HG03521 (cell line): ENCODE results near the gene ARHGAP26.
A peak's percentile ranks its signal among the peaks of the same experiment; 100 is the strongest.

Source experiments
- ATAC-seq: cut with Tn5 transposase; IDR thresholded peaks from one replicate; pipeline ENCODE4 v1.9.1; 2021; ENCODE audit warnings: mild to moderate bottlenecking, moderate library complexity; ENCODE audit not compliant: unreplicated experiment

Gene ARHGAP26

DNA sequence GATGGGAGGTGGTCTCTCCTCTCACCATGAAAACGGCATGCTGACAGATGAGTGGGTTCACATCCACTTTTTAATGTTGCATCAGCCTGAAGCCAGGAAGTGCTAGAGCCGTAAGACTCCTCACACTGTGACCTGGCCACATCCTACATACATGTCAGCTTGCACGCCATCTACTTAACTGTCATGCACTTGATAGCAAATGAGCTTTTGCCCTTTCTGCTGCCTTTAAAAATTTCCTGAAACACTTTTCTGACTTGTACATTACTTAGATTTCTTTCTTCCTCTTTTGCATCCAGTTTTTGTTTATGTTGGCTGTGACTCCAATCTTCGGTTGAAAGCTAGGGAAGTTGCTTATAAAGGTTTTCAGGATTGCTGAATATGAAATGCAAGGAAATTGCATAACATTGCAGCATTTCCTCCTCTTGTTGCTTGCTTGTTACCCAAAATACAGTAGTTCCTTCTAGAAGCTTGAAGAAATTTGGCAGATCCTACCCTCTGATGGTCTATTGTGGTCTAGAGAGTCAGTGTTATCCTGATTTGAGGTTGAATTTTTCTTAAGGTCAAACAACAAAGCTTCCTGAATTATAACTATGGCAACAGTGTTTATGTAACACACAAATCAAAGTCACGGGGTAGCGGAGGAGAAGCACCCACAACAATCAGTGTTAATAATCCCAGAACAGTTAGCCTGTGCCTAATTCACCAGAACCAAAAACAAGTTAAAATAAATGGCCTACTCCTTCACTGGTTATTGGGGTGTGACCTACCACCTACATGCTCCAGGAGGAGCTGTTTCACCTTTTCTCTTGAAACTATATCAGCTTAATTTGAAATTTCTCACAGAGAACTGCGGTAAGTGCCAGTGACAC lies 232.5 kb downstream of the ARHGAP26 start:
- peak; percentile 70 for ATAC-seq

DNA sequence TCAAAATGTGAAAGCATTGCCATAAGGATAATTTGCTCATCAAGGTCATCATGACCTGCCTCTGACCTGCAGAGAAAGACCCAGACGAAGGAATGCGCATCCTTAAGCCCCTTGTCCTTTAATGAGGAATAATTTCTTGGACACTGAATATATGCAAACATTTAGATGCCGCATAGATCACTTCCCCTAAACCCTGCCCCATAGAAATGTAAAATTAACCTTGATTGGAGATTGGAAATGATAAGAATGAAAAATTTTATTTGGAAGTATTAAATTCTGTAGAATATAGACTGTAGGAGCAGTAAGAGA lies 233.1 kb downstream of the ARHGAP26 start:
- ATAC-seq, result no peak

DNA sequence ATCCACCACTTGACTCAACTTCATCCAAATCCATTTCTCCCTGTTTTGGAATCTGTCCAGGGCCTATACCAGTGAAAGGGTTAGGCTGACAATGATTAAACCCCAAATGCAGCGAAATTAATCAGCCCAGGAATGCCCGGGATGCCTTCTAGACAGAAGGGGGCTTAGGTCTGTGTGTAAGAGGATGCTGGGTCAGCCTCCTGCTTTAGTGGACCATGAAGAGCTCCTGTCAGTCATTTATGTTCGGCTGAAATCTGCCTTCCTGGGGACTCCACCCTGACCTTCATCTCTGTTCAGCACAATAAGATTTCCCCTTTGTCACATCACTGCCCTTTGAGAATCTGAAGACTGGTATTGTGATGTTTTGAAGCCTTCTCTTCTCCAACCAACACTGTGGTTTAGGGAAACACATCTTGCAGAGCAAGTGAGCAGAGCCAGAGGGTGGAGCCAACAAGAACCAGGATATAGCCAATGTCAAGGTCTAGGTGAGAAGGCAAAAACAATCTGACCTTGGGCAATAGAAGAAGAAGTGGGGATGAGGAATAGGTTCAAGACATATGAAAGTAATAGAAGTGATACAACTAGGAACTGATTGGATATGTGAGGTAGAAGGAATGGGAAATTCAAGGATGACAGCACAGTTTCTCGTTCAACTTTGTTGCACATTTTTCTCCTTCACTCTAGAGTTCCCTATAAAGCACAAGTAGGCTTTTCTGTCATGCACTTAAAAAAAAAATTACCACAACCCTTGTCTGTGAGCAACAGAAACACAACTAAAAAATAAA lies 234.4 kb downstream of the ARHGAP26 start:
- no peak for ATAC-seq

DNA sequence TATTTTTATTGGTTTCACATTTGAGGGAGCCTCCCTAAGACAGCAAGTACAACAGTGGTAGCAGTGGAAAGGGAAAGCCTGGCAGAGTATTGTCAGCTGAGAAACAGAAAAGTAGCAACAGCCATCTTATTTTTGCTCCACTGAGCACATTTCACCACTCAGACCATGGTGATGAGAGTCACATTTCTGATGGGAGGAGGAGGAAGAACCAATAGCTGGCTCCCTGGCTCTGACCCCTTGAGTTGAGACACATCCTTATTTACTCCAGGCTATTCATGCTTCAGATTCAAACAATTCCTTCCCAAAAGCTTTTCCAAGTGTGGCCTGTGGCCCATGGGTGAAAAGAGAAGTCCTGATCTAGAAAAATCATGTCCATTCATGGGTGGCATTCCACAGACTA lies 236.3 kb downstream of the ARHGAP26 start:
- no peak for ATAC-seq

DNA sequence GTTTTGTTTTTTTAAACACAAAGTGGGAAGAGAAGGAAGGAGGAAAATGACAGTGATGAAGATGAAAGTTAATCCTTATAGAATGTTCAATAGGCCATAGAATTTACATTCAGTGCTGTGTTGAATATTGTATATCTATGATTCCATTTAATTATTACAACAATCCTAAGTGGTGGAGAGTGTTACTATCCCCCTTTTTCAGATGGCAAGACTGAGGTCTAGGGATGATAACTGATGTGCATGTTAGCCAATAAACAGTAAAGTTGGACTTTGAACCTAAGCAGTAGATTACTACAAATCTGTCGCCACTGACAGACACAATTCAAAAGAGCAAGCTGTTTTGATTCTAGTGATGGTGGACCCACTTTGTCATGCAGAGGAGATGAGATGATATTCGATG lies 237.9 kb downstream of the ARHGAP26 start:
- no peak for ATAC-seq

DNA sequence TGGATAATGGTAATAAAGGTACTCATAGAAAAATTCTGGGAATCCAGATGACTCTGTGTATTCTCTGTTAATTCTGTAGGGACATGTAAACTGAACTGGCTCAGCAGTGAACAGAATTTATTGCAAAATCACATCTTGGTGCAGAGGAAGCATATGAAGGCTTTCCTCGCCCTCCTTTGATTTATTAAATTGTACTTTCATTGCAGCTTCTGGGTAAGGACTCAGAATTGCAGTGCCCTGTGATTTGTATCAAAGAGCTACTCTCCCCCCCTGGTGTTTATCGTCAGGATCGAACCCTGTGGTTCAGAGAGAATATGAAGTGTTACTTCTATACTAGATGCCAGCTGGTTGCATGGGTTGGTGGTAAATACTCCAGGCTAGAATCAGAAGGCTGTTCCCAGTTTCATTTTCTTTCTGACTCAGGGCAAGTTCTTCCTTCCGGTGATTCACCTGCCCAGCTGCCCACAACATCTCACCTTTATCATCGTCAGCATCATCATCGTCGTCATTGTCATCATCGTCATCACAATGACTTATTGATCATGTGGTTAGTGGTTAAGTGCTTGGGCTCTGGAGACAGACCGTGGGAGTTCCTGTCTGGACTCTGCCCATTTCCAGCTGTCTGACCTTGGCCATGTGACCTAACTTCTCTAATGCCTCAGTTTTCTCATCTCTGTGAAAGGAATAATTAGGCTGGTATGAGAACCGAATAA lies 238.8 kb downstream of the ARHGAP26 start:
- peak; percentile 78 for ATAC-seq

DNA sequence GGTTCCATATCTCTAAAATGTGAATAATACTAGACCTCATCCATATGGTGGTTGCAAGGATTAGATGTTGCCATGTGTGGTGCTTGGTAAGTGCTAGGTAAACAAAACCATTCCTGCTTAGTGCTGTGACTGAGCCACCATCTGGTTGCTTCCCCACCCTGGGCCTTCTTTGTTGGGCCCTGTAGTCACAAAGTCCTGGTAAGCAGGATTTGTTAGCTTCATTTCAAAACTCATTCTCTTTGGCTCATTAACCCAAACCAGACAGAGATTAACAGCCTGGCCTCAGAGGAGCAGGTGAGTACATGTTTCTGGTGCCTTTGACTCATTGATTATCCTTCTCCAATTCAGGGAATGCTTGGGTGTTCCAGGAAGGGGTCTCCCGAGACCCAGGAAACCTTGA lies 240.2 kb downstream of the ARHGAP26 start:
- ATAC-seq, result no peak

DNA sequence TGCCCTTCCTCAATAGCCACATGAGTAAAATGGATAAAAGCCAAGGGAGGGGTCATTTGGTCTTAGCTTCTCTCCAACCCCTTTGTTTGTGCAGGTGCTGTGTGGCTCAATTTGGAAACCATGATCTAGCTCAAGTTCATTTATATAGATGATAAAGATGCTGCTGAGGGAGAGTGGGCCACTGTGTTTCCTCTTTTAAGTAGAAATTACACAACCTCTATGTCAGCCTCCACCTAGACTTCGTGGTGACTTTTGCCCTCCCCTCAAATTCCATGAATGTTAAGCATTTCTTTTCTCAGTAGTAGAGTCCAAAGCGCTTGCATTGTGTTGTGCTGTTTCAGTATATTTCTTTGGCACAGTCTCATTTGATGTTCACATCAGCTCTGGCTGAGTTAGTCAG lies 241.4 kb downstream of the ARHGAP26 start:
- ATAC-seq, result no peak

DNA sequence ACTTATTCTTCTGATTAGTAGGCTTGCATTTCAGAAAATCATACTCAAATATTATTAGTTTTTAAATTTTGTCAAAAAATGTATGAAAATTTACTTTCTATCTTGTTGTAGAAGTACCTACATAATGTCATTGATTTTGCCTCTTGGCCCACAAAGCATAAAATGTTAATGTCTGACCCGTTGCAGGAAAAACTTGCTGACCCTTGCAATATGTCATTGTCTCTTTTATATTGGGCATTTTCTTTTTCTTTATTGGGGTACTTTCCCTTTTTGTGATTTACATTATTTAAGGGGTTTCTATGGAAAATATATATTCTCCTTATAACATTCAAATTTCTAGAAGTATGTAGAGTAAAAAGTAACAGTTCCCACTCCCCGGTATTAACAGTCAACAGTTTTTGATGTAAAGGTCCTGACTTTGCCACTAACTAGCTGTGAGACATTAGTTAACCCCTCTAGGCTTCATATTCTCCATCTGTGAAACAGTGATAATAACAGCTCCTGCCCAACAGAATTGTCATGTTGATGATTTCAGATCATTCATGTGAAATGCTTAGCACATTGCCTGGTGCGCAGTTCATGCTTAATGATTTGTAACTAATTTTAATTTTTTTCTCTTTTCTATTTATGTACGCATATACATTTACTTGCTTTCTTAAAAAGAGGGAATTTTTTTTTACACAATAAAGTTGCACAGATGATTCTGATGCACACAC lies 243.2 kb downstream of the ARHGAP26 start:
- no peak for ATAC-seq

DNA sequence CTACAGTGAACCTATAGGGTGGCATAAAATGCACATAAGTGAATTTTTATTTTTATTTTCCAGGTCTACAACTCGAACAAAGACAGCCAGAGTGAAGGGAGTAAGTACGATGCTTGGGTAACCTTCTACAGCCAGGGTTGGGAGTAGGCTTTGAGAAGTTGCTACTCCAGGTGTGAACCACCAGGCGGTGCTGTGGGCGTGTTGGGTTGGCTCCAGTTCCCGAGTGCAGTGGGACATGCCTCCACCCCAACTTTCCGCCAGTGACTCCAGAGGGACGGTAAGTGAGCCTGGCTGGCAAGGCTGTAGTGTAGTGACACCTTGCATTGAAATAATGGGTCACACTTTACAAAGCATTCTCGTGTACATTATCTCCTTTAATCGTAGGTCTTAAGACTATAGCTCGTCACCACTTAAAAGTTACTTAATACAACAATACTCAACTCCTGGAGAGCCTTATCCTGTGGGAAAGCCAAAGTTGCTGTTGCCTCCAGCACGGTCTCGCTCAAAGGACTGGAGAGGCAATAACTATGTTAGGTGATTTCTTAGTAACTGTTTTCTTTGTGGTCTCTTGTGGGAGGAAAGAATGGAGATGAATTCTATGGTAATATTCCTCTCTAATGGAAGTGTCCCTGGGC lies 244.0 kb downstream of the ARHGAP26 start:
- ATAC-seq, result no peak

DNA sequence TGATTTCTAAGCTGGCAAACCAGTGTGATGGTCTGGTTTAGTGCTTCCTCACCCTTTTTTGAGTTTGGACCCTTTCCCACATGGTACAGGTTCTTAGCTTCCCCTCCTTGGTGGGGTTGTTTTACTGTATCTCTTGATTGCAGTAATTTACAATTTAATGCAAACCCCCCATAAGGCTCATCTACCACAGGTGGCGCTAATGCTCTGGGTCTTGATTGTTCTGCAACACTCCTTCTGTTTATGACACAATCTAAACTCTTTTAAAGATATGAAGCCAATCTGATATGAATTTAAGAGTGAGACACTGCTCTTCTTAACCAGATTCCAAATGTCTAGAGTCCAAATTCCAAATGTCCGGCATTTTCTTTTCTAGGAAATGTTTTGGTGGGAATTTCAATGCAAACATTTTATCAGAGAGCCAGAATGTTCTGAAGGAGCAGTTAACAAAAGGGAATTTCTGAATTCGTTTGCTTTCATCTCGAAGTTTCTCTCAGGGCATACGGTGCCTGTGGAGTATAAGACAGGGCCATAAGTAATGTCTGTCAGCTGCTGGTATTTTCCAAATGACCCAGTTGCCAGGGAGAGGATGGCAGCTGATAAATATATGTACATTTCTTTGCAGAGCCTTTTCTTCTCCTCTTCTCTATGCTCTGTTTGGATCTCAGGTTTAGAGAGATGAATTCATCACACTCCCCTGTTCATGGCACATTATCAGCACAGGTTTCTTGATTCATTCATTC lies 246.8 kb downstream of the ARHGAP26 start:
- no peak for ATAC-seq

DNA sequence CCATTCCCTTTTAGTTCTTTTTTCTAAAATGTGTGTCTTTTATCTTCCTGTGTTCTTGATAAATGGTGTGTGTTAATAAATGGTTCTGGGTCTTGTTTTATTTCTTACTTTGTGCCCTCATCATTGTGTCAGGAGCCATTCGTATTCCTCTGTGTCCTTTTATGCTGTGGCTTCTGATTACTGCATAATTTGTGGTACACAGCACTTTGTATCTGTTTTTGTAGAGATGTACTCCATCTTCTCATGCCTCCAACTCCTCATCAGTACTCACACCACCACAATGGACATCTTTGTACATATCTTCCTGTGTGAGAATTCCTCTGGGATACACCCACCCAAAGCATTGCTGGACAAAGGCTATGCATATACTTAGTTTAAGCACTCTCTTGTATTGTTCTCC lies 247.4 kb downstream of the ARHGAP26 start:
- ATAC-seq, result no peak

DNA sequence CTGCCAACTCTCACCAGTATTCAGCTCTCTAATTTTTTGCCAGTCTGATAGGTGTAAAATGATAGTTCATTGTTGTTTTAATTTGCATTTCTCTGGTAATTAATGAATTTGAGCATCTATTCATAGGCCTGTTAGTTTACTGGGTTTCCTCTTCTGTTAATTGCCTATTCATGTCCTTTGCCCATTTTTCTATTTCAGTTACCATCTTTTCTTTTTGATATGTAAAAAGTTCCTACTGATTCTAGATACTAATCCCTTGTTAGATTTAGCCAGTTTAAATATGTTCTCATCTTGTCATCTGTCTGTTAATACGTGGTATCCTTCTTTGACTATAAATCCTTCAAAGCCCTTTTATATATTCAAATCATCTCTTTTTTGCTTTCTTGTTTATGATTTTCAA lies 247.8 kb downstream of the ARHGAP26 start:
- no peak for ATAC-seq

DNA sequence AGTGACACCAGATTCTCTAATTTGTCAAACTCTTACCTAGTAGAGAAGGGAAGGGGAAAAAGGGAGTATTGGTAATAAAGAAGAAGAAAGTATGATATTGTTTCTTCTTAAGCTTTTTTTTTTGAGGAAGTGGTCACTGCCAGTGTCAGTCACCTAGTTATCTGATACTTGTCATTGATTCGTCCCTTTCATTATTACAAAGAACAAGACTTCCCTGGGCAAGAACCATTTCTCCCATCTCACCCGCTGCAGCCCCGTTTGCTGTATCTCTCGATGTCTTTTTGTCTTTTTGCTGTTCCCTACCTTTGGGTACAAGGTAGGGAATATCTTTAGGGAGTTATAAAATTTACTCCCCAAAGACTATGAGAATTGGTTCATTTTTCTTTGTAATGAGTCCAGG lies 249.0 kb downstream of the ARHGAP26 start:
- ATAC-seq, result no peak

DNA sequence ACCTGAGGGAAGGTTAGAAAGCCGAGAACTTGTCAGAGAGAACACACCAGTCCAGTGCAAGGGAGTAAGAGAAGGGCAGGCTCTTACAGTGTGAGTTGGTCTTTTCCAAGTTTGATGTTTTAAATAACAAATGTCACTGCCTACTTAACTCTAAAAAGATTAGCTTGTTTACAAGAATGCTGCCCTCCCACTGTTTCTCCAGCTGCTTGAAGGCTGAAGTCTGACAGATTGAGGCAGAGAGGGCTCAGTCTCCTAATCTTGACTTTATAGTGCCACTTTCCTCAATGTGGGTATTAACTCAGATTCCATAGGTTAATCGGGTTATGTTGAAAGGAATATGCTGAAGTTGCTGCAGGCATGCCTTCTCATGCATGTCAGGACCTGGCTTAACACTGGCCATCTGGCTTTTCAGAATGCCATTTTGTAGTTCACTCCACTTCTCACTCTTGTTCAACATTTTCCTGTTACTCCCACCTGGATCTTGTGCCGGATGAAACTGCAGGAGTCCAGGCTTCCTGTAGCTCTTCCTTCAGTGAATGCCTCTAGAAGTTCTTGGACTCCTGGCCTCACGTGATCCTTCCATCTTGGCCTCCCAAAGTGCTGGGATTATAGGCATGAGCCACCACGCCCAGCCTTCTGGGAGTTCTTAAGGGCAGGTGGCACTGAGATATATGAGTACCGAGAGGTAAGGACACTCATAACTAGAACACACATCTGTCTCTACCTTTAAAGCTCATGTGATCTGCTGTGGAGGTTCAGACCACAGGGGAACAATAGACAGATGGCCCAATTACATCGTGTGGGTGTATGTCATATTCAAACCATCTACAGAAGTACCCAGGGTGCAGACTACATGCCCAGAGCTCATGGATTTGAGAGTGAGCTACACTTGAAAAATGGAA lies 249.7 kb downstream of the ARHGAP26 start:
- peak; percentile 85 for ATAC-seq

DNA sequence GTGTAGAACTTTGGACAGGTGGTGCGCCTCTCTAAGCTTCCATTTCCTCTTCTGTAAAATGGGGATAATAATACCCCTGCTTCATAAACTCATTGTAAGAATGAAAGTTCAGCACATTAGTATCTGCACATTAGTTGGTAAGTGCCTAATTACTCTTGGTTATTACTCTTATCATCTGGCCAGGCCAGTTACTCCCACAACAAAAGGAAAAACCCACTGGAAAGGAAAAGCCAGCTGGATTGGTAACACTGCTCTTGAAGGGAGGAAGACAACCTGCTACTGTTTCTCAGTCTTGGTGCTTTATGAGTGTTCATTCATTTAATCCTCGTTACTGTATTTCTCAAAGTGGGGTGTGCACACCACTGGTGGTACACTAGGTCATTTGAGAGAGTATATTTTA lies 251.4 kb downstream of the ARHGAP26 start:
- no peak for ATAC-seq

DNA sequence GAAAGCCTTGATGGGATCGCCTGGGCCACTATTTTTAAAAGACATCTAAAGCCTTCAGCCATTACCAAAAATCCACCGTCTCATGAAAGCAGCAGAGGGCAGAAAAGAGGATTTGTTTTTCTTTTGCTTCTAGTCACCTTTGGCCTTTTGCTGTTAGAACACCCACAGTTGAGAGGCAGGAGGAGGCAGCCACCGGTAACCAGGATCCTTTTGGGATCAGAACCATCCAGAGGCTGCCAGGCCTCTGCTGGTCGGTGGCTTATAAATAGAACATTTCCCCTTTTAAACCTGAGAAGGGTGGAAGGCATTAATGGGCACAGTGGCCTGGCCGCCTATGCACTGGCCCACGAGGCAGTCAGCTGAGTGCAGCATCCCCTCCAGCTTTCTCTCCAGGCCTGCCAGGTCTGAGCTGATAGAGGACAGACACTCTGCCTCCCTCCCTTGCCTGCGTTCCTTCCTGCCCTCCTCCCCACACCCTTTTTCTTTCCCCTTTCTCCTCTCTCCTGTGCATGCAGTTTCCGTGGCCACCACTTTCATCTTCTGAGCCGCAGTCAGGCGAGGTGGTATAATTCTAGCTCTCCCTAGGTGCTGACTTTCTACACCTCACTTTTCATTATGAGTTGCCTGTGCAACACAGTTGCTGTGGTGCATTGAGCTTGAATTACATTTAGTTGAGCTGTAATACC lies 253.4 kb downstream of the ARHGAP26 start:
- ATAC-seq, result peak; percentile 41

DNA sequence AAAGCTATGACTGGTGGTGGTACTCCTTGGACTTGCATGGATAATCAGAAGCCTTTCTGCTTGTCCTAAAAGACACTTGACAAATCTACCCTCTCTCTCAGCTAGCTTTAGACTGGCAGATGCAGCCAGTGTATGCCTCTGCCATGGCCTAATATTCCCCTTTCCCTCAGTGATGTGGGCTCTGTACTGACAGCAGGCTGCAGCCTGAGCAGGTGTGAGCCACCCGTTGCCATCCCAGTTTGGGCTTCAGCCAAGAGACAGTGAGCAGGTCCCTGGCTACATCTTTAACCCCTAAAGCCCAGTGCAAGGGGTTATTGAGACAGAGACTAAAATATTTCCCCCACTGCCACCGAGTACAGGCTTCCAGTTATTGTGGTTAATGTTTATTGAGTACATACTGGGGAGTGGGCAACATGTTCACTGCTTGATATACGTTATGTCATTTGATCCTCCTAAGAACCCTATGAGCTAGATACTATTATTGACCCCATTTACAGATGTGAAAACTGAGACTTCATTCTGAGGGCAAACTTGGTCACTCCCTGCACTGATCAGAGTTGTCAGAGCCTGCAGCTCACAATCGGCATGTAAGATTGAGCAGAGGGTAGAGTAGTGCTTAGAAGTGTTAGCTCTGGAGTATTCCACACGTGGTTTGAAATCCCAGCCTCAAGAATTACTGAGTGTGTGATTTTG lies 254.2 kb downstream of the ARHGAP26 start:
- ATAC-seq, result no peak
